WTC11 (cell line): ENCODE data around the gene NAB1. TPM values are rescaled to one million over a fixed set of nuclear protein-coding genes. Genes with fewer than 3 reads are reported as not detected.

Experiments
- ATAC-seq: fragments of 200-7000 bp; cut with Tn5 transposase; 2 replicates; pipeline ENCODE4 v1.10.0; 2021; ENCODE audit warnings: mild to moderate bottlenecking, moderate library complexity
- CTCF ChIA-PET: fragments of 300-600 bp; sonication (Branson Sonifier 250); formaldehyde crosslinking; loops from one replicate; lab custom pipeline; 2021; ENCODE audit warnings: antibody characterized with exemption; lab: Charles Lee
- POLR2A ChIA-PET: fragments of 350-600 bp; sonication (Branson Sonifier 250); formaldehyde crosslinking; loops from one replicate; lab custom pipeline; 2021; ENCODE audit warnings: antibody characterized with exemption; lab: Charles Lee
- DNase-seq: peaks from one replicate; pipeline ENCODE4 v3.0.0; 2021; ENCODE audit warnings: low spot score
- H3K27ac Mint-ChIP-seq: 2 replicates; pipeline ENCODE4 v1.8.0; 2021; ENCODE audit warnings: mixed read lengths
- H3K27me3 Mint-ChIP-seq: 2 replicates; pipeline ENCODE4 v1.8.0; 2021; ENCODE audit warnings: low read depth, mild to moderate bottlenecking, moderate library complexity, mixed read lengths
- H3K36me3 Mint-ChIP-seq: 2 replicates; pipeline ENCODE4 v1.8.0; 2021; ENCODE audit warnings: mixed read lengths
- H3K4me1 Mint-ChIP-seq: 2 replicates; pipeline ENCODE4 v1.8.0; 2022; ENCODE audit warnings: mixed read lengths
- H3K4me3 Mint-ChIP-seq: 2 replicates; pipeline ENCODE4 v1.8.0; 2021; ENCODE audit warnings: mild to moderate bottlenecking, moderate library complexity, mixed read lengths
- H3K9me3 Mint-ChIP-seq: 2 replicates; pipeline ENCODE4 v1.8.0; 2021; ENCODE audit warnings: mixed read lengths
- ETV6 ChIP-seq: sonication (generic); formaldehyde crosslinking; IDR thresholded peaks from 2 replicates; pipeline ENCODE4 v1.8.1; 2022; ENCODE audit warnings: mild to moderate bottlenecking, missing genetic modification reagents
- FOXJ3 ChIP-seq: sonication (generic); formaldehyde crosslinking; IDR thresholded peaks from 2 replicates; pipeline ENCODE4 v1.9.0; 2021; ENCODE audit warnings: missing genetic modification reagents, mild to moderate bottlenecking, borderline replicate concordance
- JUN ChIP-seq: sonication (generic); formaldehyde crosslinking; IDR thresholded peaks from 2 replicates; pipeline ENCODE4 v1.8.0; 2023; ENCODE audit warnings: mild to moderate bottlenecking, missing genetic modification reagents
- OVOL2 ChIP-seq: fragments of 250-450 bp; sonication (Bioruptor Pico); IDR thresholded peaks from 2 replicates; pipeline ENCODE4 v1.9.0; 2021; ENCODE audit warnings: mild to moderate bottlenecking, borderline replicate concordance
- SP1 ChIP-seq: sonication (generic); formaldehyde crosslinking; conservative IDR thresholded peaks from 2 replicates; pipeline ENCODE4 v1.8.1; 2022; ENCODE audit warnings: missing genetic modification reagents
- TEAD1 ChIP-seq: sonication (generic); formaldehyde crosslinking; IDR thresholded peaks from 2 replicates; pipeline ENCODE4 v1.8.0; 2022; ENCODE audit warnings: mild to moderate bottlenecking, missing genetic modification reagents
- ZNF219 ChIP-seq: sonication (generic); formaldehyde crosslinking; IDR thresholded peaks from 2 replicates; pipeline ENCODE4 v1.8.0; 2023; ENCODE audit warnings: missing genetic modification reagents, mild to moderate bottlenecking, borderline replicate concordance
- ZNF263 ChIP-seq: sonication (generic); formaldehyde crosslinking; IDR thresholded peaks from 2 replicates; pipeline ENCODE4 v1.8.1; 2022; ENCODE audit warnings: low read depth, mild to moderate bottlenecking, moderate library complexity, missing genetic modification reagents
- ZNF317 ChIP-seq: sonication (generic); formaldehyde crosslinking; IDR thresholded peaks from 2 replicates; pipeline ENCODE4 v1.8.1; 2023; ENCODE audit warnings: low read depth, mild to moderate bottlenecking, moderate library complexity, missing genetic modification reagents, borderline replicate concordance
- ZNF423 ChIP-seq: fragments of 250-450 bp; sonication (Bioruptor Pico); IDR thresholded peaks from 2 replicates; pipeline ENCODE4 v2.1.2; 2022; ENCODE audit warnings: mild to moderate bottlenecking, moderate library complexity
- ZNF671 ChIP-seq: fragments of 250-450 bp; sonication (Bioruptor Pico); IDR thresholded peaks from 2 replicates; pipeline ENCODE4 v1.8.0; 2021; ENCODE audit warnings: mild to moderate bottlenecking
- total RNA-seq: library from RNA; stranded (reverse); gene quantifications from 3 replicates; pipeline ENCODE4 v1.2.3, GENCODE V29; 2021
- TF ChIP-seq, protein P1 (sequence below): sonication (generic); formaldehyde crosslinking; IDR thresholded peaks from 2 replicates; pipeline ENCODE4 v1.8.0; 2023; ENCODE audit warnings: mild to moderate bottlenecking, missing genetic modification reagents
- TF ChIP-seq, protein P2 (sequence below): sonication (generic); formaldehyde crosslinking; IDR thresholded peaks from 2 replicates; pipeline ENCODE4 v1.8.0; 2022; ENCODE audit warnings: missing genetic modification reagents
- TF ChIP-seq, protein P3 (sequence below): sonication (generic); formaldehyde crosslinking; IDR thresholded peaks from 2 replicates; pipeline ENCODE4 v1.8.1; 2022; ENCODE audit warnings: mild to moderate bottlenecking, missing genetic modification reagents, moderate library complexity, borderline replicate concordance
- TF ChIP-seq, protein P4 (sequence below): fragments of 250-450 bp; sonication (Bioruptor Pico); IDR thresholded peaks from 2 replicates; pipeline ENCODE4 v1.8.0; 2021; ENCODE audit warnings: mild to moderate bottlenecking
- TF ChIP-seq, protein P5 (sequence below): sonication (generic); formaldehyde crosslinking; IDR thresholded peaks from 2 replicates; pipeline ENCODE4 v1.8.0; 2023; ENCODE audit warnings: missing genetic modification reagents, mild to moderate bottlenecking, borderline replicate concordance

NAB1 gene
- total RNA-seq, 1 experiment from 2014 or later = 32.0 TPM

DNA sequence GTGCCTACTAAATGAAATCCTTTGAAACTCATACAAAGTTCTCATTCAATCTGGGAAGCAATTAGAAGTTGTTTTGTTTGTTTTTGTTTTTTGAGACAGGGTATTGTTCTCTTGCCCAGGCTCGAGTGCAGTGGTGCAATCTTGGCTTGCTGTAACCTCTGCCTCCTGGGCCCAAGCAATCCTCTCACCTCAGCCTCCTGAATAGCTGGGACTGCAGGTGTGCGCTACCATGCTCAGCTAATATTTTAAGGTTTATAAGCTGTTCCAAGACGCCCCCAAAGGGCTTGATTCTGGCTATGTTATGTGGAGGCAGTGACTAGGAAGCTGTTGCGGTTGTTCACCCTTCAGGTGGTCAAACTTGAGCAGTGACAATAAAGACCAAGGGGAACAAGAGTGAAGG lies 48.5 kb downstream of the NAB1 start (continued):
- TF ChIP-seq, protein P1, sequence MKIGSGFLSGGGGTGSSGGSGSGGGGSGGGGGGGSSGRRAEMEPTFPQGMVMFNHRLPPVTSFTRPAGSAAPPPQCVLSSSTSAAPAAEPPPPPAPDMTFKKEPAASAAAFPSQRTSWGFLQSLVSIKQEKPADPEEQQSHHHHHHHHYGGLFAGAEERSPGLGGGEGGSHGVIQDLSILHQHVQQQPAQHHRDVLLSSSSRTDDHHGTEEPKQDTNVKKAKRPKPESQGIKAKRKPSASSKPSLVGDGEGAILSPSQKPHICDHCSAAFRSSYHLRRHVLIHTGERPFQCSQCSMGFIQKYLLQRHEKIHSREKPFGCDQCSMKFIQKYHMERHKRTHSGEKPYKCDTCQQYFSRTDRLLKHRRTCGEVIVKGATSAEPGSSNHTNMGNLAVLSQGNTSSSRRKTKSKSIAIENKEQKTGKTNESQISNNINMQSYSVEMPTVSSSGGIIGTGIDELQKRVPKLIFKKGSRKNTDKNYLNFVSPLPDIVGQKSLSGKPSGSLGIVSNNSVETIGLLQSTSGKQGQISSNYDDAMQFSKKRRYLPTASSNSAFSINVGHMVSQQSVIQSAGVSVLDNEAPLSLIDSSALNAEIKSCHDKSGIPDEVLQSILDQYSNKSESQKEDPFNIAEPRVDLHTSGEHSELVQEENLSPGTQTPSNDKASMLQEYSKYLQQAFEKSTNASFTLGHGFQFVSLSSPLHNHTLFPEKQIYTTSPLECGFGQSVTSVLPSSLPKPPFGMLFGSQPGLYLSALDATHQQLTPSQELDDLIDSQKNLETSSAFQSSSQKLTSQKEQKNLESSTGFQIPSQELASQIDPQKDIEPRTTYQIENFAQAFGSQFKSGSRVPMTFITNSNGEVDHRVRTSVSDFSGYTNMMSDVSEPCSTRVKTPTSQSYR = no peak
- TF ChIP-seq, all 79 proteins: peak for 0

DNA sequence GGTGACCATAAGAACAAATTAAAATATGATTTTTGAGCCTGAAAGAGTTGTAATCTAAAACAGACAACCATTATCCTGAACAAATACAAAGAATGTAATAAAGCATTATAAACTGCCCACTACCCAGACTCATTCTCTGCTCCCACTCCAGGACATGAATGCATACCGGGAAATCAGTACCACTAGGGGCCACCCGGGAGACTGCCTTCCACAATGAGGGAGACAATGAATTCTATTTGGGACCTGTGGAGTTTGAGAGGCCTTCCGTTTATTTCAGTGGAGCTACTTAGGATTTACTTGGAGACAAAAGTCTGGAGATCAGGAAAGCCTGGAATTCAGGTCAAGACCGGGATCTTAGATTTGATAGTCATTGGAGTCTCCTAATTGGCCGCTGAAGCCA lies 50.0 kb downstream of the NAB1 start:
- Mint-ChIP-seq H3K27me3 (no peaks in the 10 kb centered on the region), H3K27ac (peak overlapping the region; percentile 95), H3K4me1 (peaks cover 72% of the 10 kb centered on the region), H3K36me3 (no peaks in the 10 kb centered on the region)
- peak; percentile 39 for DNase-seq
- TF ChIP-seq TEAD1 (peak; percentile 69; the same call in 1 of the 2 replicates), ZNF219 (CRISPR knock-in tag) (no peak), ZNF423 (CRISPR knock-in tag) (peak; percentile 33; the same call in 1 of the 2 replicates)
- TF ChIP-seq, protein P2, sequence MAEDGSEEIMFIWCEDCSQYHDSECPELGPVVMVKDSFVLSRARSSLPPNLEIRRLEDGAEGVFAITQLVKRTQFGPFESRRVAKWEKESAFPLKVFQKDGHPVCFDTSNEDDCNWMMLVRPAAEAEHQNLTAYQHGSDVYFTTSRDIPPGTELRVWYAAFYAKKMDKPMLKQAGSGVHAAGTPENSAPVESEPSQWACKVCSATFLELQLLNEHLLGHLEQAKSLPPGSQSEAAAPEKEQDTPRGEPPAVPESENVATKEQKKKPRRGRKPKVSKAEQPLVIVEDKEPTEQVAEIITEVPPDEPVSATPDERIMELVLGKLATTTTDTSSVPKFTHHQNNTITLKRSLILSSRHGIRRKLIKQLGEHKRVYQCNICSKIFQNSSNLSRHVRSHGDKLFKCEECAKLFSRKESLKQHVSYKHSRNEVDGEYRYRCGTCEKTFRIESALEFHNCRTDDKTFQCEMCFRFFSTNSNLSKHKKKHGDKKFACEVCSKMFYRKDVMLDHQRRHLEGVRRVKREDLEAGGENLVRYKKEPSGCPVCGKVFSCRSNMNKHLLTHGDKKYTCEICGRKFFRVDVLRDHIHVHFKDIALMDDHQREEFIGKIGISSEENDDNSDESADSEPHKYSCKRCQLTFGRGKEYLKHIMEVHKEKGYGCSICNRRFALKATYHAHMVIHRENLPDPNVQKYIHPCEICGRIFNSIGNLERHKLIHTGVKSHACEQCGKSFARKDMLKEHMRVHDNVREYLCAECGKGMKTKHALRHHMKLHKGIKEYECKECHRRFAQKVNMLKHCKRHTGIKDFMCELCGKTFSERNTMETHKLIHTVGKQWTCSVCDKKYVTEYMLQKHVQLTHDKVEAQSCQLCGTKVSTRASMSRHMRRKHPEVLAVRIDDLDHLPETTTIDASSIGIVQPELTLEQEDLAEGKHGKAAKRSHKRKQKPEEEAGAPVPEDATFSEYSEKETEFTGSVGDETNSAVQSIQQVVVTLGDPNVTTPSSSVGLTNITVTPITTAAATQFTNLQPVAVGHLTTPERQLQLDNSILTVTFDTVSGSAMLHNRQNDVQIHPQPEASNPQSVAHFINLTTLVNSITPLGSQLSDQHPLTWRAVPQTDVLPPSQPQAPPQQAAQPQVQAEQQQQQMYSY (CRISPR knock-in tag) = peak; percentile 87
- TF ChIP-seq, all 79 proteins: peak for 3
- H3K4me3 Mint-ChIP-seq = no peak overlapping the region
- POLR2A ChIA-PET = no interaction called here
- CTCF ChIA-PET = interaction anchor here (1.0 to 3.2 kb wide), 2 partner anchors 19 to 23 kb away, joined by 4 to 41 read pairs; no protein-coding TSS in a partner anchor
- peak; percentile 66 for ATAC-seq
- no peaks in the 10 kb centered on the region for H3K9me3 Mint-ChIP-seq

DNA sequence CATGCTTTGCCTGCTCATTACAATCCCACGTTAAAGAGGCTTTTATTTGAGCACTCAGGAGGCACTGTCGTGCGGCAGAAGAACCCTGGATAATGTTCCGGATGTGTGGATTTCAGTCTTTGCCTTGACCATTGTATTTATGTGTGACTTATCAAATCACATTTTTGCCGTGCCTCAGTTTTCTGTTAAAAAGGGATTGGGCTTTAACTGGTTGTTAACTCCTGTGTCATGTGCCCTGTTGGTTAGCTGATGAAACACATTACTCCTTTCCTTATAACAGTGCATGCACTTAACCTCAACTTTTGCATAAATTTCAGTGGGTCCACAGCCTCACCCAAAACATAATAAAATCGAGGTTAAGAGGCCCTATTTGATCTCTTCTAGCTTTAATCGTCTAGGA lies 52.7 kb downstream of the NAB1 start:
- DNase-seq = no peak
- Mint-ChIP-seq H3K9me3 (peaks cover 2% of the 10 kb centered on the region), H3K27ac (no peak overlapping the region), H3K36me3 (no peaks in the 10 kb centered on the region), H3K27me3 (no peaks in the 10 kb centered on the region), H3K4me1 (peaks cover 62% of the 10 kb centered on the region), H3K4me3 (no peak overlapping the region)
- ChIA-PET POLR2A (no interaction called here), CTCF (no interaction called here)
- ATAC-seq = no peak
- TF ChIP-seq ZNF263 (CRISPR knock-in tag) (no peak), ZNF671 (CRISPR knock-in tag) (no peak), OVOL2 (CRISPR knock-in tag) (no peak)
- TF ChIP-seq, protein P3, sequence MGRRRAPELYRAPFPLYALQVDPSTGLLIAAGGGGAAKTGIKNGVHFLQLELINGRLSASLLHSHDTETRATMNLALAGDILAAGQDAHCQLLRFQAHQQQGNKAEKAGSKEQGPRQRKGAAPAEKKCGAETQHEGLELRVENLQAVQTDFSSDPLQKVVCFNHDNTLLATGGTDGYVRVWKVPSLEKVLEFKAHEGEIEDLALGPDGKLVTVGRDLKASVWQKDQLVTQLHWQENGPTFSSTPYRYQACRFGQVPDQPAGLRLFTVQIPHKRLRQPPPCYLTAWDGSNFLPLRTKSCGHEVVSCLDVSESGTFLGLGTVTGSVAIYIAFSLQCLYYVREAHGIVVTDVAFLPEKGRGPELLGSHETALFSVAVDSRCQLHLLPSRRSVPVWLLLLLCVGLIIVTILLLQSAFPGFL = no peak

DNA sequence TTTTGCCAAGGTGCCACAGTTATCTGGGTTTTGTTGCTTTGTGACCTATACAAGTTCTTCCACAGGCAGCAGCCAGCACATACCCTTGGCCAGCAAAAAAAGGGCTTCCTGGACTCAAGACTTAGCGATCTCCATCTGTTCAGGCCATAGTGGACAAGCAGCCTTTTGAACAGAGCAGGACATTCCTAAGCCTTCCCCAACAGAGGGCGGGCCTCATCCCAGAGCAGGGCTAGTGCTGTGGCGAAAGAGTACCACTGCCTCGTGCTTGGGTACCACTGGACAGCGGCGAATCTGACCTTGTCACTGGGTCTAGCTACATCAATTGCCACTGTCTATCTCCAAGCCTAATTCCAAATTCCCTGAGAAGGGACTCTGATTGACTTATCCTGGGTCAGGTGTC lies 56.4 kb downstream of the NAB1 start:
- POLR2A ChIA-PET = interaction anchor here (0.6 kb wide), 2 partner anchors 62 to 151 kb away, joined by 3 to 4 read pairs; no protein-coding TSS in a partner anchor
- H3K27me3 Mint-ChIP-seq = no peaks in the 10 kb centered on the region
- TF ChIP-seq SP1 (CRISPR knock-in tag) = no peak
- TF ChIP-seq, protein P4, sequence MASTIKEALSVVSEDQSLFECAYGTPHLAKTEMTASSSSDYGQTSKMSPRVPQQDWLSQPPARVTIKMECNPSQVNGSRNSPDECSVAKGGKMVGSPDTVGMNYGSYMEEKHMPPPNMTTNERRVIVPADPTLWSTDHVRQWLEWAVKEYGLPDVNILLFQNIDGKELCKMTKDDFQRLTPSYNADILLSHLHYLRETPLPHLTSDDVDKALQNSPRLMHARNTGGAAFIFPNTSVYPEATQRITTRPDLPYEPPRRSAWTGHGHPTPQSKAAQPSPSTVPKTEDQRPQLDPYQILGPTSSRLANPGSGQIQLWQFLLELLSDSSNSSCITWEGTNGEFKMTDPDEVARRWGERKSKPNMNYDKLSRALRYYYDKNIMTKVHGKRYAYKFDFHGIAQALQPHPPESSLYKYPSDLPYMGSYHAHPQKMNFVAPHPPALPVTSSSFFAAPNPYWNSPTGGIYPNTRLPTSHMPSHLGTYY (CRISPR knock-in tag) = no peak
- no peak for TF ChIP-seq JUN (CRISPR knock-in tag)
- TF ChIP-seq, protein P5, sequence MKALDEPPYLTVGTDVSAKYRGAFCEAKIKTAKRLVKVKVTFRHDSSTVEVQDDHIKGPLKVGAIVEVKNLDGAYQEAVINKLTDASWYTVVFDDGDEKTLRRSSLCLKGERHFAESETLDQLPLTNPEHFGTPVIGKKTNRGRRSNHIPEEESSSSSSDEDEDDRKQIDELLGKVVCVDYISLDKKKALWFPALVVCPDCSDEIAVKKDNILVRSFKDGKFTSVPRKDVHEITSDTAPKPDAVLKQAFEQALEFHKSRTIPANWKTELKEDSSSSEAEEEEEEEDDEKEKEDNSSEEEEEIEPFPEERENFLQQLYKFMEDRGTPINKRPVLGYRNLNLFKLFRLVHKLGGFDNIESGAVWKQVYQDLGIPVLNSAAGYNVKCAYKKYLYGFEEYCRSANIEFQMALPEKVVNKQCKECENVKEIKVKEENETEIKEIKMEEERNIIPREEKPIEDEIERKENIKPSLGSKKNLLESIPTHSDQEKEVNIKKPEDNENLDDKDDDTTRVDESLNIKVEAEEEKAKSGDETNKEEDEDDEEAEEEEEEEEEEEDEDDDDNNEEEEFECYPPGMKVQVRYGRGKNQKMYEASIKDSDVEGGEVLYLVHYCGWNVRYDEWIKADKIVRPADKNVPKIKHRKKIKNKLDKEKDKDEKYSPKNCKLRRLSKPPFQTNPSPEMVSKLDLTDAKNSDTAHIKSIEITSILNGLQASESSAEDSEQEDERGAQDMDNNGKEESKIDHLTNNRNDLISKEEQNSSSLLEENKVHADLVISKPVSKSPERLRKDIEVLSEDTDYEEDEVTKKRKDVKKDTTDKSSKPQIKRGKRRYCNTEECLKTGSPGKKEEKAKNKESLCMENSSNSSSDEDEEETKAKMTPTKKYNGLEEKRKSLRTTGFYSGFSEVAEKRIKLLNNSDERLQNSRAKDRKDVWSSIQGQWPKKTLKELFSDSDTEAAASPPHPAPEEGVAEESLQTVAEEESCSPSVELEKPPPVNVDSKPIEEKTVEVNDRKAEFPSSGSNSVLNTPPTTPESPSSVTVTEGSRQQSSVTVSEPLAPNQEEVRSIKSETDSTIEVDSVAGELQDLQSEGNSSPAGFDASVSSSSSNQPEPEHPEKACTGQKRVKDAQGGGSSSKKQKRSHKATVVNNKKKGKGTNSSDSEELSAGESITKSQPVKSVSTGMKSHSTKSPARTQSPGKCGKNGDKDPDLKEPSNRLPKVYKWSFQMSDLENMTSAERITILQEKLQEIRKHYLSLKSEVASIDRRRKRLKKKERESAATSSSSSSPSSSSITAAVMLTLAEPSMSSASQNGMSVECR (CRISPR knock-in tag) = no peak
- TF ChIP-seq ZNF317 (CRISPR knock-in tag) = no peak
- TF ChIP-seq FOXJ3 = no peak
- TF ChIP-seq ETV6 (CRISPR knock-in tag) = no peak

More for the DNA sequence above, 56.4 kb downstream of the NAB1 start:
- peaks cover 13% of the 10 kb centered on the region for H3K36me3 Mint-ChIP-seq
- no peak for DNase-seq
- peaks cover 22% of the 10 kb centered on the region for H3K9me3 Mint-ChIP-seq
- no peak overlapping the region for H3K4me3 Mint-ChIP-seq
- H3K27ac Mint-ChIP-seq = no peak overlapping the region
- H3K4me1 Mint-ChIP-seq = peaks cover 27% of the 10 kb centered on the region
- CTCF ChIA-PET = no interaction called here
- ATAC-seq = peak; percentile 71
